Measurements from ENCODE around the gene CASK.

CASK gene

DNA sequence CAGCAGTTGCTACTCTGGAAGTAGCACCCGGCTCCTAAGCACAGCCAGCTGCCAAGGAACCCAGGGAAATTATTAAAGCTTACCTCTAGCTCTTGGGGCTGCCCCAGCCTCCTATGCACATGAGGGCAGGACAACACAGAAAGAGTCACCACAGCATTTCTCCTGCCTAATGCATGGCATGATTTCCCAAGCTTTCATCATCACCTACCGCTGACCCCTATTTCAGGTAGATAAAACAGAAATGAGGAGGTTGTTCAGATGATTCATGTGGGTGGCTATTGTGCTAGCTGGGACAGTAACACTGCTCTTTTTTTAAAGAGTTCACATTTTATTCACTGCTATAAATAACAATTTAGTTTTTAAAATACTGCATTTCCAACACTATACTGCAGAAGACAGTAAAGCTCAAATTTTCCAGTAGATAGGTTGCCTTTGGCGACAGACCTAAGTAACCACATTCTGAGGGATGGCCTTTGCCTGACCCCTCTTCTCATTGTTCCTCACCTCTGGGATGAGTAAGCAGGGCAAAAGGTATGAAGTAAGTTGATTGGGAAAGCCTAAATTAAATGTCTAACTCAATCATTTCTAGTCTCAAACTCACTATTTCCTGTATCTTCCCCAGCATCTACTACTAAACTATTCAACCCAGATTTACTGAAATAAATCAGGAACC is 16.7 kb downstream of the CASK start:
- DNase-seq = no peak

DNA sequence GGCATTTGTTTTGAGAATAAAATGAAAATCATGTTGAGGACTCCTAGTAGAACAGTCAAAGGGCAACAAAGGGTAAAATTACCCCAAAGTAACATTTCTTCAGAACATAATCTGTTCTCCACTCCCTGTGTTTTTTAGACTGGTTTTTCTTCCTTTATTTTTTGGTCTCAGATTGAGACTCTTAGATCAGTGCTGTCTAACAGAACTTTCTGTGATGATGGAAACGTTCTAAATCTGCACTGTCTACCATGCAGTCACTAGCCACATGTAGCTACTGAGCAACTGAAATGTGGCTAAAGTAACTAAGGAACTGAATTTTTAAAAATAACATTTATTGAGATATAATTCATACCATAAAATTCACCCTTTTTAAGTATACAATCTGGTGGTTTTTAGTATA is 19.8 kb downstream of the CASK start:
- DNase-seq = no peak

DNA sequence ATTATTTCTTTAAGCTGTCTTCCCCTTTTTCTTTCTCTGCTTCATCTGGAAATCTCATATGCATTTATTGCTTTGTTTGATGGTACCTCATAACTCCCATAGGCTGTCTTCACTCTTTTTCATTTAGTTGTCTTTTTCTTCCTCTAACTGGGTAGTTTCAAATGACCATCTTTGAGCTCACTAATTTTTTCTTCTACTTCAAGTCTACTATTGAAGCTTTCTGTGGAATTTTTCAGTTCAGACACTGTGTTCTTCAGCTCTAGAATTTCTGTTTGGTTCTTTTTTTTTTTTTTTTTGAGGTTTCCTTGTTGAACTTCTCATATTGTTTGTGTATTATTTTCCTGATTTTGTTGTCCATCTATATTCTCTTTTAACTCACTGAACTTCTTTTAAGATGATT is 23.0 kb downstream of the CASK start:
- DNase-seq = no peak

DNA sequence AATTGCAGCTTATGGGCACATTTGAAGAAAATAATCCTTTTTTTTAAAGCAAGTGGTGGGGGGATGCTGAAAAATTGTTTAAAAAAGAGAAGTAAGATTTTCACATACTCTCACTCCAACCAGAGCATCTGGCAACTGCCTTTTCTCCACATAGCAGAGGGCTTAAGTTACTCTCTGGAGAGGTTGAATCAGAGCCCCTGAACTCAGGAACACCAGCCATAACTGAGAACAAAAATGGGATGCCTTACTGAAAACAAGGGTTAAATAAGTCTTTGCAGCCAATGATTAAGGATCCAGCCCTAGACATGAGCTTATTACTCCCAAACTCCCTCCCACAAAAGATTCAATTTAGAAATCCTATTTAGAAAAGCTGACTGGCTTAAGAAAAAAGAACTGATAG is 27.5 kb downstream of the CASK start:
- DNase-seq = no peak

DNA sequence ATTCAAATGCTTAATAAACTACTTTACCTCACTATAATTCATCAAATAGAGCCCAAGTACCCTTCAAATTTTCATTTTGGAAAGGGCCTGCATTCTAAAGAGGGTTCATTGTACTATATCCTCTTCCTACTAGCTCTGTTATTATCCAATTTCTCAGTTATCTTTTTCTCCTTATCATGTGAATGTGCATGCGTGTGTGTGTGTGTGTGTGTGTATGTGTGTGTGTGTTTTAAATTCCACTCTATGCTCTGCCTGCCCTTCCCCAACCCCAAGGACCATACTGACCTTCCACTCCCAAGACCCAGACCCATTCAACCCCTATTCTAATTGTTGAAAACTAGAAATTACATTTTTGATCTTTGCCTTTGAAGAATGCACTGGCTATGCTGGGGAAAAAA is 33.3 kb downstream of the CASK start:
- no peak for DNase-seq

DNA sequence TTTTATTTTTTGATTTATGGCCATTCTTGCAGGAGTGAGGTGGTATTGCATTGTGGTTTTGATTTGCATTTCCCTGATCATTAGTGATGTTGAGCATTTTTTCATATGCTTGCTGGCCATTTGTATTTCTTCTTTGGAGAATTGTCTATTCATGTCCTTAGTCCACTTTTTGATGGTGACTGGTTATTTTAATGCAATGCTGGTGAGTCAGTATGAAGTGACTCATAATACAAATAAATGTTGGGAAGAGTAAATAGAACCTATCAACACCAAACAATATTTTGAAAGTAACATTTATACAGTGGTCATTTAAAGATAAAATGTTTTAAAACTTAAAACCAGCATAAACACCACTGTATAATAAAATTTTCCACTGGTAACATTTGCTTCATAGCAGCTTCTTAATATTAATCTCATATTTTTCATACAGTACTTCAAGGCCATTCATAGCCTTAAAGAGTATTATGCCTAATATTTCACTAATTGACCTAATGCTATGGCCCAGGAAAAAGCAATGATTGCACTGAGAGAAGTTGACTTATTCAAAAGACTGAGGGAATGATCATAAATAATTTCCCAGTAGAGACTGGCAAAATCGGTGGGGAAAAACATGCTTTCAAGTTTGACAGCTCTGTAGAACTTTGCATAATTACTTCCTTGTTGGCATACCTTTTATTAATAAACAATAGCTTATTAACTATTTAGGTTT is 33.9 kb downstream of the CASK start:
- no peak for DNase-seq

DNA sequence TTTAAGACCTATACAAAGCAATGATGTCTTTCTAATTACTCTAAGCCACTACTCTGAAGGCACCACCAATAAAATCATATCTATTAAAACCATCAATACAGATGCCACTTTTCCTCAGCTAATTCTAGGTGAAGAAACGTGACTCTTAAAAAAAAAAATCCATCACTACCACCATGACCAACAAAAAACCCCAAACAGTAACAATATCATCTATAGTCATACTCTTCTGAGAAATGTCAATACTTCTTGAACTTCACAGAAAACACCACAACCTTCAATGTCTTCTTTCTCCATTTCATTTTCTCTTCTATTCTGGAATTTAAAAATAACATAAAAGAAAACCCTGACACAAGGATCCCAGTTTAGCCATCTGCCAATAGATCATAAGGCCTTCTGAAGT is 35.7 kb downstream of the CASK start:
- DNase-seq = no peak

DNA sequence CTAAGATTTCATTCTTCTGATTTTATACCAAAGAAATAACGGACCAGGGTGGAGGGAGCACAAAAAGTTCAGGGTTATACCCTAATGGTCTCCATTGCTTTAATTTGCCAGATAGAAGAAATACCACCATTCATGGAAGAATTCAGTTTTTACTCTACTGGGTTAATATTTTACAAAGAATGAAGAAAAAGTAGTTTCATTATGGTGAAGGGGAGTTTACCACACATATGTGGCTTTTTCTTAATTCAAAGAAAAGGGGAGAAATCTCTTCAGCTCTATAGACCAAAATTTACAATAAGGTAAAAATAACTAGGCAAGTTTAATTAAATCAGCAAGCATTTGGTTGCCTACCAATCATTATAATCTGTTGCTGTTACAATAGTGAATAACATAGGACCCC is 37.6 kb downstream of the CASK start:
- DNase-seq = no peak

DNA sequence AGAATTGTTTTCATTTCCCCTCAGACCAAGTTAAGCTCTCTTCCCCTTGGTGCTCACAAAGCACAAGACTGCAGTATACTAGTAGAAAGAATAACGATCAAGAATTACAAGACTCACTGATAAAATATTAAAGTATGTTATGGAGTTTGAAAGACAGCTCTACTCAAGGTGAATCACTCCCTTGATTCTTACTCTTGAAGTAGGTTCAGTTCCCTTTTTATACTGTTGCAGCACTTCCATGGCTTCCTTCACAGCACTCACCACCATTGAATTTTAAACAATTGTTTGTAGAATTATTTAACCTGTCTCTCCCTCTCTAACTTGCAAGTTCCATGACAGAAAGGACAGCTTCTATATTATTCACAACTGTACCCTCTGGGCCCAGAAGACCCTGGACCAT is 42.2 kb downstream of the CASK start:
- no peak for DNase-seq

DNA sequence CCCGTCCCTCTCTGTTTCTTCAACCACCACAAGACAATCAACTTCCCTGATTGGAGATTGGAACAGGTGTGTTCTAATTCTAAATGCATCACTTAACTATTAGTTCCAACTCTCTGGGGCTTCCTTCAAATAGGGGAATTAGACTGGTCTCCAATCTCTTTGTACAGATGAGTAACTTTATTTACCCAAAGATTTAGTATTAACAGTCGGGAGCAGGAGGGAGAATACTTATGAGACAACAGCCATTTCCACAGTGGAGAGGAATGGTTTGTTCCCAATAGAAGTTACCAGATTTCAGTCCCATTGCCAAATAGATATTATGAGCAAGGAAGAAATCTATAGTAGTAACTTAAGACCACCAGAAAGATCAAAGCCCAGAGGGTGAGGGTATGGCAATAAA is 46.2 kb downstream of the CASK start:
- no peak for DNase-seq

DNA sequence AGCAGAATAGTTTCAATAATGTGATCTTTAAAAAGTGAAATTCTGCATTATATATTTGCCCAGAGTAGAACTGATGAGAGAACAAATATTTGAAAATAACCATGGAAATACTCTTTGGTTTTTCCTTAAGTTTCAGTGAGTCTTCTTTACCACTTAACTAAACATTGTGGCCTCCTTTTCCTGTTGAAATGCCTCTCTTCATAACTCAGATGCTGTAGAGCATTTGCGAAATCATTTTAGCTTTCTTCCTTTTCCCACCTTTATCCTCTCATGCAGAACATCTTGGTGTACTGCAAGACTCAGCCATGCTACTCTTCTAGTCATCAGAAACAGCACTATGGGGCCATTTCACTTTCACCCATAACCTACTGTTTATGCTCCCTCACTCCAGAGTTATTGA is 48.2 kb downstream of the CASK start:
- DNase-seq = no peak

DNA sequence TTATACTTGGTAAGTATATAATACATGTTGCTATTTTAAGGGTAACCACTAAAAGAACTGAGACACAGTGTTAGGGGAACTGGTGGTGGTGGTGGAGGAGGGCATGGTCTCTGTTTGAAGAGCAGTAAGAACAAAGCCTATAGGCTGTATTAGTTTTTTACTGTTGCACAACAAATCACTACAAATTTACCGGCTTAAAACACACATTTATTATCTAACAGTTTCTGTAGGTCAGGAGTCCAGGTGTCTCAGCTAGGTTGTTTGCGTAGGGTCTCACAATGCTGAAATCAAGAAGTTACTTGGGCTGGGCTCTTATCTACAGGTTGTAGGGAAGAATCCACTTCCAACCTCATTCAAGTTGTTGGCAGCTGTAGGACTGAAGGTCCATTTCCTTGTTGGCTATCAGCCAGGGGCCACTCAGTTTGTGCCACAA is 52.6 kb downstream of the CASK start:
- DNase-seq = no peak

DNA sequence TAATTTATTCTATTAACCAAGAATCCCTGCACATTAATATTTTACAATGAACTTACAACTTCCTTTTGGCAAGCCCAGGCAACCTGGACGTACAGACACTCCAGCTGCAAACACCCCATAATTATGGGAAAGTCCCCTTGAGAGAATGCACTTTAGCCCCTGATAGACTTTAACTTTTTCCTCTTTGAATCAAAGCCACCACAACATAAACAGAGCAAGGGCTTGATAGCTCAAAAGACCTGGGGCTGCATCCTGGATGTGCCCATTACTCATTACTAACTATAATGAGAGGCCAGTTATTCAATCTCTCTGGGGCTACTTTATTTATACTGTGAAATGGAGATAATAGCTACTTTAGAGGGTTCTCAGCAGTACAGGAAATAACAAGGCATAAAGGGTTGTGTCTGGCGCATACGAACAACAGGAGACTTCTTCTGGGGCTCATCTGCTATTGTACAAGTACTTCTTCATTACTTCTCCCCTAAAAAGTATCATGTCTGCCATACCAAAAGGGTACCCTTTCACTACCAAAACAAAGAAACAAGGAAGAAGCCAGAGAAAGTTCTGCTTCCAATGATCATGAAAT is 54.9 kb downstream of the CASK start:
- DNase-seq = peak in 2 of 3 experiments; percentile 12 to 57

DNA sequence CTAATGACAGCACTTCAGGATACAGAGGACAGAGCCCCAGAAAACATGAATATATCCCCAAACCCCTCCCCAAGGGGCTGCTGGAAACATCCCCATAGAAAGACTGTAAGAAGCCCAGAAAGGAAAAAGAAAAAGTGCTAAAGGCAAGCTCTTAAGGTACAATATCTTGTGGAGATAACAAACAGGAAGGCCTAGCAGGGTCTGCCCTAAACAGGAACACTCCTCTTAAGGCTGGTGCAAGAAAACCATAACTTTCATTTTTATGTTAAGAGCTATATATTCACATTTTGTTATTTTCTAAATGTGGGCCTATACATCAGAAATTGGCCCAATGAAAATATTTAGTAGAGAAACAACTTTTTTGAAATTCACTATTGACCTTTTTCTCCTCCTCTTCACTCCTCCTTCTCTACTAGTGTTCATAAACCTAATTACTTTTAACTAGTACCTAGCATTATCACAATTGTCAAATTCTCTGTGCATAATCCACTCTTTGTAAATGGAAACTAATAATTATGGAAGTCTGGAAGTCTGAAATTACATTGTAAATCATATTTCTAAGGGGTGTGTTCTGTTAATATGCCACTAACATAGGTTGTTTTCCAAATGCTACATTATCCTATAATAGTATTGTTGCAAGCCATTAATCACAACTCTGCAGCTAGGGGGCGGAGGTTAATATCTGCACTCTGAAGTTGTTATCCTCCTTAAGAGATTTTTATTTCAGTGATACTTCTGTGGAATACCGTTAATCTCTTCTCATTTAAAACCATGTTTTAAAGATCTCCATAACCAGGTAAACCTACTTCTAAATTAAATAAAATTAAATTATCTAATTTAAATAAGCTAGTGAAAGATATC is 59.8 kb downstream of the CASK start:
- DNase-seq = peak in 2 of 3 experiments; percentile 16 to 67

DNA sequence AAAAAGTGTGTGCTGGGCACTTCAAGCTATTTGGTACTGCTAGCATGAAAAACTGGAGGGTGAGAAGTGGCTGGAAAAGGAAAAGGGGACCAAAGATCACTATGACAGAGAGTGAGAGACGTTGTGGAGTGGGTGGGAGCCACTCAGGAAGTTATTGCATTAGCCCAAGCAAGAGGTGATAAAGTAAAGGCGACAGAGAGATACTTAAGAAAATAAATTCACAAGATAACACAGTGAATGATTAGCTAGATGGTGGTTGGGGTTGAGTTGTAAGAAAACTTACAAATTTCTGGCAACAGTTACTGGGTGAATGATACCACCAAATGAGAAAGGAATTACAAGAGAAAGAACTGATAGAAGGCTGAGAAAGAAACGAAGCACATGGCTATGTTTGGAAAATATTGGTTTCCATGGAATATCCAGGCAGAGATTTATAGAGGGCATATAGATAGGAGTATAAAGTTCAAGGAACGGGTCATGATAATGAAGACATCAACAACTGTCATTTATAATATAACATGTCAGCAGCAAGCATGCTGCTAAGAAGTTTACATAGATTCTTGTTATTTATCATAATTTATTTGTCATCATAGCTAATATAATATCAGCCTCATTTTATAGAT is 60.7 kb downstream of the CASK start:
- DNase-seq = no peak

DNA sequence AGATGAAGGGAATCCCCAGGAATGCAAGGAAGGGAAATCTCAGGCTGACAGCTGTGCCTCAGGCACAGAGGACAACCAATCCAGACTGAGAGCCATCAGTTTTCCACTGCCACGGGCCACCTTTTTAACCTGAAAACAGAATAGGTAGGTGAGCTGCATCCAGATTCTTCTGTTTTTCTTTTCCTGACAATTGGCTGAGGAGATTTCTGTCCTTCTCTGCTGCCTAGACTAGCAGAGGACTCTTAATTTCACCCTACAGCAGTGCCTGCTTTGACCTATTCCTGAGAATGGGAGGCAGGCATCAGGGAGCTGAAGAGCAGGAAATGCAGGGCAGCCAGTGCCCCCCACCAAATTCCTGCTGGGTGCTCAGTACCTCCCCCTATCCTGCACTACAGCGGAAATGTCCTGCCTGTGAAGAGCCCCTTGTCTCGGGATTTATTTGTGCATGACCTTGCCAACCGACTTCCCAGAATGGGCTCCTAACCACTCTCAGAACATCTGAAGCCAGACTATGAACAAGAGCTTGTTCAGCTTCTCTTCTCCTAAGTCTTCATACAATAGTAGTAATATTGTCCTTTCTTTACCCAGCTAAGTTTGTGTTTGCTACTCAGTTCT is 65.1 kb downstream of the CASK start:
- no peak for DNase-seq

DNA sequence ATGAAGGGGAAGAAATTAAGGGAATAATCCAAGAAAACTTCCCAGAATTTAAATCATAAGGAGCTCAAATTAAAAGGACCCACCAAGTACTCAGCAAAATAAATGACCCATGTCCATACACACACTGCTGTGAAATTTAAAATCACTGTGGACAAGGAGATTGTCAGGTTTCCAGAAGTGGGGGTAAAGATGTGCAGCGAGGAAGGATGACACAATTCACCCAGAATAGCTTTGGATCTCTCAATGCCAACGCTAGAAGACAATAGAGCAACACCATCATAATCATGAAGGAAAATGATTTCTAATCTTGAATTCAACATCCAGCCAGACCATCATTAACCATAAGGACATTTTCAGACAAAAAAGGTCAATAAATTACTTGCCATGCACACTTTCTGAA is 65.7 kb downstream of the CASK start:
- no peak for DNase-seq

DNA sequence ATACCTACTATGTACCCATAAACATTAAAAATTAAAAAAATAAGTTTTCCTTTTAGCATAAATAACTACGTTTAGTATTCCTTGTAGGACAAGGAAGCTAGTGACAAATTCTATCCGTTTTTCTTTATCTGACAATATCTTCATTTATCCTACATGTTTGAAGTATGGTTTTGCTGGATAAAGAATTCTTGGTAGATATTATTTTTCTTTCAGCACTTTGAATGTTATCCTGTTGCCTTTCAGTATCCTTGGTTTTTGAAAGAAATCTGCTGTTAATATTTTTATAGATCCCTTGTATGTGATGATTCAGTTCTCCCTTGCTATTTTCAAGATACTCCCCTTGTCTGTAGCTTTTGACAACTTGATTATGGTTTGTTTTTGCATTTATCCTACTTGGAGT is 76.6 kb downstream of the CASK start:
- no peak for DNase-seq

DNA sequence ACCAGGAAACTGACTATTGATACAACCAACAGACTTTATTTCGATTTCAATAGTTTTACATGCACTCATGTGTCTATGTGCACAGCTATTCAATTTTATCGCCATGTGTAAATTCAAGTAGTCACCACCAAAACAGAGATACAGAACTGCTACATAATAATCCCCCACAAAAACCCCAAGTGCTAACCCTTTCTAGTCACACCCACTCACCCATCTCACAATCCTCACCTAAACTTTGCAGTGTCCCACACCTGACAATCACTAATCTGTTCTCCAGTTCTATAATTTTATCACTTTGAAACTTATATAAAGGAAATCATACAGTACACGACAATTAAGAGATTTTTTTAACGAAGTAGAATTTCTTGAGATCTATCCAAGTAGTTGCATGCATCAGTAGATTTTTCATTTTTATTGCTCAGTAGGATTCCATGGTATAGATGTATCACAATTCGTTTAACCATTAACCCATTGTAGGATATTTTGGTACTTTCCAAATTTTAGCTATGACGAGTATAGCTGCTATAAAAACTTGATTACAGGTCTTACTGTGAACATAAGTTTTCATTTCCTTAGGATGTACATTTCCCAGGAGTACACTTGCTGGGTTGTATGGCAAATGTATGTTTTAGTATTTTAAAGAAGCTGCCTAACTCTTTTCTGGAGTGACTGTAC is 85.9 kb downstream of the CASK start:
- no peak for DNase-seq

DNA sequence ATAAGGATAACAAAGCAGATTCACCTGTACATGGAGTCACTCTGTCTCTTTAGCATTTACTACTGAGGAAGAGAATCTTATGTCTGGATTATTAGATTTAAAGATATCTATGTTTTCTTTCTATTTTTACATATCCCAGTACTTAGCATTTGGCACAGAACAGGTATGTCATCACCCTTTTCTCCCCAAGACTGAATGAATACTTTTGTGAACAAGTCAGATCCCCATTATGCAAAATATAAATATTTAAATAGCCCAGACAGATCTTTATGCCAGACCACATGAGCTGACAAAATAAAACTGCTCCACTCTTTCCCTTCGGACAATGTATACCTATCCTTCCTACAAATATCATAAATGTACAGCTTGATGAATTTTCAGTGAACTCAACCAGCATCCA is 94.5 kb downstream of the CASK start:
- no peak for DNase-seq

DNA sequence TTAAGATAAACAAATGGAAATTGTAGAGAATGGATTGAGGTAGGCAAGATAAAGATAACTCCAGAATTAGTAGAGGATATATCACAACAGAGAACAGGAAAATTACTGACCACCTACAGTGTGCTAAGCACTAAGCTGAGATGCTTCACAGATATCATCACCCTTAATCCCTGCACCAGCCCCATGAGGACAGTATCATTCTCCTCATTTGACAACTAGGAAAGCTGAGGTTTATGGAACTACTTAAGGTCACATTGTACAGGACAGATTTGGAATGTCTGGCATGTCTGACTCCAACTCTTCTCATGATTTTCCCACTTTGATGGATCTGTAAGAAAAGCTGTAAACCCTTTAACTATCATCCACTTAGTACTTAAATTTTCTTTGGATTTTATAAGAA is 95.5 kb downstream of the CASK start:
- DNase-seq = no peak

DNA sequence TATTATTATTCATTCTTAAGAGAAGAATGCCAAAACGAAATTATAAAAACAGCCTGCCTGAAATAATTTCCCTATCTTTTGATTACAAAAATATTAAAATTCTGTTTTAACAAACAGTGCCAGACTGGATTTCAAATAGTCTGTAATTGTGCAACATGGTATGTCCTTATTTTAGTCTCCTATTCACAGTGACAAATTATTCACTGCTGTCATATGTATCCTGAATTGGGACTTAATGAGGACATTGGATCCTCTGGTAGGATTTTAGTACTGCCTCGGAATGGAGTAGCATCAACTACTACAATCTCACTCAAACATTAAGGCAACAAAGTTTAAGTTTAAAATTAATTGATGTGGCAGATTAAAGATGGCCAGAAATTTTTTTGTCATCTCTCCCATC is 97.6 kb downstream of the CASK start:
- DNase-seq = no peak

Measured in NCI-H1417 (cell line).